Mucosa of descending colon (tissue), 3 donors: Measurements from ENCODE around the gene TP63. TPM values are rescaled to one million over a fixed set of nuclear protein-coding genes. Genes with fewer than 3 reads are reported as not detected.

Experiments
- ATAC-seq: fragments of 200-7000 bp; cut with Tn5 transposase; one replicate; pipeline ENCODE4 v1.9.1; 2020; ENCODE audit warnings: mild to moderate bottlenecking, moderate library complexity
- DNase-seq, 3 donors: peaks; one replicate each; pipeline ENCODE4 v3.0.0-alpha.2; 2020
- H3K36me3 ChIP-seq: fragments of 200-600 bp; one replicate; pipeline ENCODE4 v1.8.0; 2021; ENCODE audit warnings: low read depth, mild to moderate bottlenecking
- H3K4me1 ChIP-seq: fragments of 200-600 bp; one replicate; pipeline ENCODE4 v1.8.0; 2021; ENCODE audit warnings: low read depth, mild to moderate bottlenecking
- H3K4me3 ChIP-seq: fragments of 200-600 bp; one replicate; pipeline ENCODE4 v1.8.0; 2021; ENCODE audit warnings: mild to moderate bottlenecking
- H3K9me3 ChIP-seq: fragments of 200-600 bp; one replicate; pipeline ENCODE4 v1.8.0; 2021; ENCODE audit warnings: mild to moderate bottlenecking
- CTCF ChIP-seq: fragments of 200-600 bp; IDR thresholded peaks from one replicate; pipeline ENCODE4 v1.8.0; 2022; ENCODE audit warnings: antibody characterized with exemption, mild to moderate bottlenecking
- intact Hi-C, 2 donors: fragments of 100-400 bp; cut with DNase I in 1 of 2; cut with micrococcal nuclease in 1 of 2; formaldehyde crosslinking; loops; one replicate each; pipeline versions ENCODE4 v1.11.0 to v1.11.1; 2022; cut with DNase I, micrococcal nuclease
- total RNA-seq, 3 donors: library from RNA; stranded (reverse); fragmentation: NEBNext Ultra II Directional in 2 of 3; extraction: Animal tissue kit (Norgen Biotek cat#: 25700) in 2 of 3; gene quantifications; one replicate each; pipeline versions ENCODE4 v1.2.1 to v1.2.4, GENCODE V29; 2021 to 2023
- donor health status: DM: no; HTN: no; CAD: no; lungs with moderate emphysema.
- donor health status: DM: no; HTN: no; CAD: no.
- donor health status: DM: no; HTN: yes; CAD: no.

The TP63 gene
- total RNA-seq, 3 donors from 2014 or later: 0.31 to 0.57 TPM; not detected in 1

DNA sequence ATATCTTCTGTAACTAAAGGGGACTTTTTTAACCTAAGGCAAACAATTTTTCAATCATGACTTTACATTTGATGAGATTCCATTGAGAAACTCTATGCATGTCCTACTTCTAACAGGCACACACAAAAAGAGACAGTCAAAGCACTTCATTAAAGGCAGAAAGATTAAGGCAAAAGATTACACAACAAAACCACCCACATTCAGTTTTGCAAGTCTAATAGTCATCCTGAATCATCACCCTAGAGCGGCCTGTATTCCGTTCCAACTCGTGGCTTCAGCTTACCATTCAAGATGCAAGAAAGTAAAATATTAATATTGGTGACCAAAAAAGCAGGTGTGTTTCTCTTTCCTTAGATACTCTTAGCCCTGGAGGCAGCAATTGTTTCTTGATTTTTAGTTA is 283.6 kb downstream of the TP63 start:
- intact Hi-C loops: no loop called here
- Histone ChIP-seq H3K9me3 (no peaks in the 10 kb centered on the region), H3K4me3 (no peak overlapping the region), H3K4me1 (no peaks in the 10 kb centered on the region), H3K36me3 (no peaks in the 10 kb centered on the region)
- DNase-seq (no peak), ATAC-seq (no peak)
- no peak for TF ChIP-seq CTCF

GRCh38 chr3:189921770-189922169 is 290.6 kb downstream of the TP63 start:
- intact Hi-C loops: no loop called here
- ATAC-seq: no peak

GRCh38 chr3:189927975-189928895 is 297.0 kb downstream of the TP63 start:
- DNase-seq: no peak
- Histone ChIP-seq H3K9me3 (no peaks in the 10 kb centered on the region), H3K36me3 (no peaks in the 10 kb centered on the region), H3K4me1 (no peaks in the 10 kb centered on the region), H3K4me3 (no peak overlapping the region)
- no peak for ATAC-seq
- TF ChIP-seq CTCF: no peak
- intact Hi-C loops: no loop called here

More at GRCh38 chr3:189921770-189922169, 290.6 kb downstream of the TP63 start:
- Histone ChIP-seq H3K36me3 (no peaks in the 10 kb centered on the region), H3K4me1 (no peaks in the 10 kb centered on the region), H3K4me3 (no peak overlapping the region), H3K9me3 (no peaks in the 10 kb centered on the region)
- no peak for TF ChIP-seq CTCF
- DNase-seq: no peak

DNA sequence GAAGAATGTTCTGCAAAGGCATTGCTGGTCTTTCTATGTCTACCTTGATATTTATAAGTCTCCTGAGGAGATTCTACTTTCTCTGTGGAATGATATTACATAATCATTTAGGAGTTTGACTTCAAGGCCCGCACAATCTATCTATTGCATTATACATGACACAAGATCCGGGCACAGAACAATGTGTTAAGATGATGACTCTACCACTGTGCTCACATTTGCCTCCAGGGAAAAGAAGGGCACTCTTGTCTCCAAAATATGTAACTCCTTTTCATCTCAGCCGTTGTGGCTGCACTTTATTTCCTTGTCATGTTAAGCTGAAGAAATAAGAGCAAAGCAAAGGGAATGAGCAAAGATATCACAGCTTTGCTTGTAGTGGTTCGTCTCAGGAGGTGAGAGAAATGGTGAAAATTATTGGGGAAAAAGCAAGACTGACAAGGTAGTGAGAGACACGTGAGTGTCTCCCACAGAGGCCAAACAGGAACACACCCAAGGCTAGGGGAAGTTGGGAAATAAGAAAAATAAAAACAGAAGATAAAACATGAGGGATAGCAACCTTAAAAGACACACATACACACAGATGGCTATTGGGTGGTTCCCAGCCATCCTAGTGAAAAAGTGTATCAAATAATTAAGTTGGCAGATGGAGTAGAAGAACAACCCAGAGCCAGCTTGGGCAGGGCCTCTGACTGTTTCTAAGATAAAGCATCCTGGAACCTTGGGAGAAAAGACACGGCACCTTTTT is 305.2 kb downstream of the TP63 start:
- Histone ChIP-seq H3K9me3 (no peaks in the 10 kb centered on the region), H3K36me3 (no peaks in the 10 kb centered on the region), H3K4me1 (peaks cover 6% of the 10 kb centered on the region), H3K4me3 (no peak overlapping the region)
- no peak for TF ChIP-seq CTCF
- intact Hi-C loops: no loop called here
- ATAC-seq (no peak), DNase-seq (no peak)

GRCh38 chr3:189937302-189938127 is 306.3 kb downstream of the TP63 start:
- intact Hi-C loops: no loop called here
- ATAC-seq: no peak
- Histone ChIP-seq H3K4me3 (no peak overlapping the region), H3K9me3 (no peaks in the 10 kb centered on the region), H3K4me1 (peaks cover 6% of the 10 kb centered on the region), H3K36me3 (no peaks in the 10 kb centered on the region)
- no peak for DNase-seq
- no peak for TF ChIP-seq CTCF
